Prostate gland (tissue), 1 donor: ENCODE results near the gene SCTR.

Source experiments
- POLR2A ChIP-seq: fragments of 450-650 bp; IDR thresholded peaks from one replicate; pipeline ENCODE4 v1.6.1; 2016; ENCODE audit warnings: antibody characterized with exemption, mild to moderate bottlenecking
- POLR2AphosphoS5 ChIP-seq: sonication (generic); formaldehyde crosslinking; IDR thresholded peaks from one replicate; pipeline ENCODE4 v1.6.1; 2017; ENCODE audit warnings: antibody characterized with exemption

GRCh38 chr2:119487434-119488244 lies 36.6 kb downstream of the SCTR start:
- TF ChIP-seq POLR2A (no peak), POLR2AphosphoS5 (no peak)
